Vagina (tissue), 2 donors: ENCODE measurements around the gene ZNF620. TPM values are rescaled to one million over a fixed set of nuclear protein-coding genes. Genes with fewer than 3 reads are reported as not detected.
A peak's percentile ranks its signal among the peaks of the same experiment; 100 is the strongest.

Source experiments
- DNase-seq, 2 donors: peaks; one replicate each; pipeline ENCODE4 v3.0.0-alpha.2; 2017; ENCODE audit errors: extremely low spot score in 2 of 2
- H3K27ac ChIP-seq: fragments of 200-600 bp; sonication (generic); one replicate; pipeline ENCODE4 v1.5.1; 2019
- H3K27me3 ChIP-seq: fragments of 200-600 bp; sonication (generic); one replicate; pipeline ENCODE4 v1.5.1; 2019
- H3K36me3 ChIP-seq, 2 donors: fragments of 200-600 bp; sonication (generic); one replicate each; pipeline ENCODE4 v1.5.1; 2017 to 2019
- H3K4me1 ChIP-seq: fragments of 200-600 bp; sonication (generic); one replicate; pipeline ENCODE4 v1.5.1; 2019
- H3K4me3 ChIP-seq, 2 donors: fragments of 200-600 bp; sonication (generic); 1 replicate in 1 of 2; 2 replicates in 1 of 2; pipeline ENCODE4 v1.5.1; 2016 to 2019
- H3K9me3 ChIP-seq: fragments of 200-600 bp; sonication (generic); one replicate; pipeline ENCODE4 v1.5.1; 2019
- CTCF ChIP-seq, 3 experiments: fragments of 450-650 bp in 2 of 3; fragments of 200-600 bp in 1 of 3; sonication (generic) in 1 of 3; IDR thresholded peaks; one replicate each; pipeline ENCODE4 v1.5.1; 2017 to 2019; ENCODE audit warnings: antibody characterized with exemption in 3 of 3, mild to moderate bottlenecking in 2 of 3, moderate library complexity in 2 of 3
- POLR2A ChIP-seq, 2 donors: fragments of 450-650 bp; IDR thresholded peaks; one replicate each; pipeline ENCODE4 v1.6.1; 2017; ENCODE audit warnings: antibody characterized with exemption in 2 of 2, mild to moderate bottlenecking in 2 of 2, moderate library complexity in 2 of 2
- POLR2AphosphoS5 ChIP-seq, 2 donors: sonication (generic); formaldehyde crosslinking; IDR thresholded peaks; one replicate each; pipeline ENCODE4 v1.9.0; 2017; ENCODE audit warnings: antibody characterized with exemption in 2 of 2, mild to moderate bottlenecking in 2 of 2, low read depth in 1 of 2; ENCODE audit not compliant: insufficient read depth in 1 of 2
- intact Hi-C: fragments of 100-400 bp; cut with DNase I; formaldehyde crosslinking; loops from one replicate; pipeline ENCODE4 v1.15.1; 2023
- total RNA-seq: library from RNA; depleted of rRNA; stranded (reverse); fragments of >200 nt; gene quantifications from one replicate; pipeline ENCODE4 v1.2.3, GENCODE V29; 2016

ZNF620 gene
- total RNA-seq, 1 donor from 2014 or later, result 1.5 TPM

- Histone ChIP-seq H3K36me3 (peaks cover 0 to 6% of the 10 kb centered on the region in 2 donors), H3K27me3 (no peaks in the 10 kb centered on the region), H3K9me3 (no peaks in the 10 kb centered on the region), H3K4me3 (peak overlapping the region; percentile 60 to 87), H3K4me1 (peaks cover 21% of the 10 kb centered on the region), H3K27ac (peak overlapping the region; percentile 85)
- intact Hi-C loops, result no loop called here
- TF ChIP-seq CTCF (IDR thresholded peaks at IDR 0.05) (no peak), POLR2A (IDR thresholded peaks at IDR 0.05) (no peak), POLR2AphosphoS5 (IDR thresholded peaks at IDR 0.05; ENCODE audit: insufficient read depth in 1 of 2, low read depth in 1 of 2) (no peak)
- DNase-seq, result no peak
Observed at GRCh38 chr3:40524222-40524567, 18.4 kb downstream of the ZNF620 start.

GRCh38 chr3:40524568-40525285, 18.9 kb downstream of the ZNF620 start, which contains the start of gene ZNF621:
TSS of gene ZNF621 (plus strand) at chr3:40524960. CDS start at chr3:40525841, 881 bp downstream.
- H3K4me1 ChIP-seq, result peaks cover 21% of the 10 kb centered on the region
- H3K27me3 ChIP-seq, result no peaks in the 10 kb centered on the region
- DNase-seq, result peak in 1 of 2 donors; percentile 89
- no peaks in the 10 kb centered on the region for H3K9me3 ChIP-seq
- H3K4me3 ChIP-seq, result peak within 1 kb of the TSS; percentile 60 to 87
- peaks cover 0 to 11% of the 10 kb centered on the region in 2 donors for H3K36me3 ChIP-seq
- intact Hi-C loops, result no loop called here
- peak within 1 kb of the TSS; percentile 85 for H3K27ac ChIP-seq
- TF ChIP-seq CTCF (IDR thresholded peaks at IDR 0.05) (peak in 1 of 3 experiments; percentile 43), POLR2A (IDR thresholded peaks at IDR 0.05) (peak in 1 of 2 donors; percentile 59), POLR2AphosphoS5 (IDR thresholded peaks at IDR 0.05; ENCODE audit: insufficient read depth in 1 of 2, low read depth in 1 of 2) (peak in 1 of 2 donors; percentile 95)

DNA sequence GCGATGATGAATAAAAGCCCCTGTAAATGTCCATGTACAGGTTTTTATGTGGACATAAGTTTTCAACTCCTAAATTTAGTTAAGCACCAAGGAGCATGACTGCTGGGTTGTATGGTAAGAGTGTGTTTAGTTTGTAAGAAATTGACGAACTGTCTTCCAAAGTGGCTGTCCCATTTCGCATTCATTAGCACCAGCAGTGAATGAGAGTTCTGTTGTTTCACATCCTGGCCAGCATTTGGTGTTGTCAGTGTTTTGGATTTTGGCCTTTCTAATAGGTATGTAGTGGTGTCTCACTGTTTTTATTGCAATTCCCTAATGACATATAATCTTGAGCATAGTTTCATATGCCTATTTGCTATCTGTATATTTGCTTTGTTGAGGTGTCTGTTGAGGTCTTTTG, 22.6 kb downstream of the ZNF620 start:
- H3K27ac ChIP-seq, result no peak overlapping the region
- peaks cover 21% of the 10 kb centered on the region for H3K4me1 ChIP-seq
- H3K9me3 ChIP-seq, result no peaks in the 10 kb centered on the region
- peaks cover 7 to 48% of the 10 kb centered on the region in 2 donors for H3K36me3 ChIP-seq
- no peak for TF ChIP-seq POLR2AphosphoS5 (IDR thresholded peaks at IDR 0.05; ENCODE audit: insufficient read depth in 1 of 2, low read depth in 1 of 2)
- TF ChIP-seq CTCF (IDR thresholded peaks at IDR 0.05), result no peak
- no peak for TF ChIP-seq POLR2A (IDR thresholded peaks at IDR 0.05)
- no peak for DNase-seq
- H3K4me3 ChIP-seq, result no peak overlapping the region
- intact Hi-C loops, result no loop called here
- H3K27me3 ChIP-seq, result no peaks in the 10 kb centered on the region

- Histone ChIP-seq H3K4me1 (no peaks in the 10 kb centered on the region), H3K9me3 (no peaks in the 10 kb centered on the region), H3K4me3 (no peak overlapping the region), H3K27me3 (no peaks in the 10 kb centered on the region), H3K36me3 (peaks cover 7 to 77% of the 10 kb centered on the region in 2 donors), H3K27ac (no peak overlapping the region)
- intact Hi-C loops, result no loop called here
- DNase-seq, result no peak
- no peak for TF ChIP-seq POLR2A (IDR thresholded peaks at IDR 0.05)
- no peak for TF ChIP-seq POLR2AphosphoS5 (IDR thresholded peaks at IDR 0.05; ENCODE audit: insufficient read depth in 1 of 2, low read depth in 1 of 2)
- TF ChIP-seq CTCF (IDR thresholded peaks at IDR 0.05), result no peak
Observed at GRCh38 chr3:40532252-40532651, 26.4 kb downstream of the ZNF620 start.

DNA sequence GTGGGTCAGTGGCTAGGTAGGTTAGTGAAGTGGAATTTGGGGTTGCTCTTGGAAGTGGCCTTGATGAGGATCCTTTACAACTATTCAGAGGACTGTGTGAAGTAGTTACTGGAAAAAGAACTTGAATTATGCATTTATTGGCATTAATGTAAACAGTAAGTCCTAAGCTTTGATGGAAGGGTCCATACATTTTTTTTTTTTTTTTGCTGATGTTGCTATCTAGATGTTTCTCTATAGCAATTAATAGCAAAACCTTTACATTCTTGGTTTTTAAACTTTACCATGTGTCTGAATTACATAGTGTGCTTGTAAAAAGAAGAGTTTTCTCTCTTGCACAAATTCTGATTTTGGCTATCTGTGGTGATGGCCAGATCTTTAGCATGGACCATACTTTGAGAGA, 28.4 kb downstream of the ZNF620 start:
- Histone ChIP-seq H3K27me3 (no peaks in the 10 kb centered on the region), H3K4me1 (no peaks in the 10 kb centered on the region), H3K9me3 (no peaks in the 10 kb centered on the region), H3K4me3 (no peak overlapping the region), H3K36me3 (peaks cover 7 to 78% of the 10 kb centered on the region in 2 donors), H3K27ac (no peak overlapping the region)
- no peak for TF ChIP-seq POLR2A (IDR thresholded peaks at IDR 0.05)
- TF ChIP-seq CTCF (IDR thresholded peaks at IDR 0.05), result no peak
- TF ChIP-seq POLR2AphosphoS5 (IDR thresholded peaks at IDR 0.05; ENCODE audit: insufficient read depth in 1 of 2, low read depth in 1 of 2), result no peak
- DNase-seq, result no peak
- intact Hi-C loops, result no loop called here
